ENCODE results near the gene SLC6A8.

GRCh38 chrX:153669901-153670731 lies 17.6 kb upstream of the SLC6A8 start:
- TF ChIP-seq, protein P1, sequence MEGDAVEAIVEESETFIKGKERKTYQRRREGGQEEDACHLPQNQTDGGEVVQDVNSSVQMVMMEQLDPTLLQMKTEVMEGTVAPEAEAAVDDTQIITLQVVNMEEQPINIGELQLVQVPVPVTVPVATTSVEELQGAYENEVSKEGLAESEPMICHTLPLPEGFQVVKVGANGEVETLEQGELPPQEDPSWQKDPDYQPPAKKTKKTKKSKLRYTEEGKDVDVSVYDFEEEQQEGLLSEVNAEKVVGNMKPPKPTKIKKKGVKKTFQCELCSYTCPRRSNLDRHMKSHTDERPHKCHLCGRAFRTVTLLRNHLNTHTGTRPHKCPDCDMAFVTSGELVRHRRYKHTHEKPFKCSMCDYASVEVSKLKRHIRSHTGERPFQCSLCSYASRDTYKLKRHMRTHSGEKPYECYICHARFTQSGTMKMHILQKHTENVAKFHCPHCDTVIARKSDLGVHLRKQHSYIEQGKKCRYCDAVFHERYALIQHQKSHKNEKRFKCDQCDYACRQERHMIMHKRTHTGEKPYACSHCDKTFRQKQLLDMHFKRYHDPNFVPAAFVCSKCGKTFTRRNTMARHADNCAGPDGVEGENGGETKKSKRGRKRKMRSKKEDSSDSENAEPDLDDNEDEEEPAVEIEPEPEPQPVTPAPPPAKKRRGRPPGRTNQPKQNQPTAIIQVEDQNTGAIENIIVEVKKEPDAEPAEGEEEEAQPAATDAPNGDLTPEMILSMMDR (IDR thresholded peaks at IDR 0.05; ENCODE audit: borderline replicate concordance, extremely low read depth, low read length, poor library complexity, severe bottlenecking): no peak
- no peak for TF ChIP-seq EZH2 (IDR thresholded peaks at IDR 0.05; ENCODE audit: borderline replicate concordance, low read depth, low read length, severe bottlenecking)

All from DND-41 (cell line).